GM12865 (cell line): ENCODE results near the gene FCRL1.

ENCODE experiments used
- DNase-seq: peaks from one replicate; pipeline ENCODE4 v3.0.0; 2010; ENCODE audit warnings: low read depth
- H3K4me3 ChIP-seq: 2 replicates; pipeline ENCODE4 v1.5.1; 2011; ENCODE audit warnings: mild to moderate bottlenecking, low read depth, low read length, control low read depth
- CTCF ChIP-seq: IDR thresholded peaks from 2 replicates; pipeline ENCODE4 v1.5.1; 2011; ENCODE audit warnings: low read length, control low read depth, low read depth, inconsistent platforms; ENCODE audit not compliant: insufficient read depth; ENCODE audit errors: missing control alignments

The FCRL1 gene

GRCh38 chr1:157819896-157820295, at the start of gene FCRL1:
FCRL1 (minus strand) TSS chr1:157820120; CDS start chr1:157820037, 83 bp downstream.
- no peak within 1 kb of the TSS for H3K4me3 ChIP-seq
- TF ChIP-seq CTCF: no peak
- no peak for DNase-seq

- no peak for DNase-seq
- H3K4me3 ChIP-seq: no peak overlapping the region
- TF ChIP-seq CTCF: no peak
These were observed 48.7 kb upstream of the FCRL1 start for GRCh38 chr1:157868654-157869053.

- no peak for TF ChIP-seq CTCF
- no peak overlapping the region for H3K4me3 ChIP-seq
- no peak for DNase-seq
These were observed 42.5 kb upstream of the FCRL1 start for GRCh38 chr1:157862114-157863070.

- no peak for TF ChIP-seq CTCF
- no peak for DNase-seq
- H3K4me3 ChIP-seq: no peak overlapping the region
These were observed 36.6 kb upstream of the FCRL1 start for GRCh38 chr1:157856538-157856937.

GRCh38 chr1:157852476-157852875, 32.6 kb upstream of the FCRL1 start:
- H3K4me3 ChIP-seq: no peak overlapping the region
- no peak for DNase-seq
- TF ChIP-seq CTCF: no peak

GRCh38 chr1:157849229-157849875, 29.4 kb upstream of the FCRL1 start:
- peak; percentile 54 for DNase-seq
- no peak for TF ChIP-seq CTCF
- no peak overlapping the region for H3K4me3 ChIP-seq
